GM19395 (cell line): ENCODE measurements around the gene UBA6.
"Not testable (repeated sequence)": the region's sequence is repeated elsewhere in the genome, so short reads cannot be mapped to it uniquely, and the experiment has no call there.

Experiments used
- ATAC-seq: cut with Tn5 transposase; IDR thresholded peaks from one replicate; pipeline ENCODE4 v1.9.1; 2021; ENCODE audit warnings: mild to moderate bottlenecking, moderate library complexity; ENCODE audit not compliant: unreplicated experiment

UBA6 gene

DNA sequence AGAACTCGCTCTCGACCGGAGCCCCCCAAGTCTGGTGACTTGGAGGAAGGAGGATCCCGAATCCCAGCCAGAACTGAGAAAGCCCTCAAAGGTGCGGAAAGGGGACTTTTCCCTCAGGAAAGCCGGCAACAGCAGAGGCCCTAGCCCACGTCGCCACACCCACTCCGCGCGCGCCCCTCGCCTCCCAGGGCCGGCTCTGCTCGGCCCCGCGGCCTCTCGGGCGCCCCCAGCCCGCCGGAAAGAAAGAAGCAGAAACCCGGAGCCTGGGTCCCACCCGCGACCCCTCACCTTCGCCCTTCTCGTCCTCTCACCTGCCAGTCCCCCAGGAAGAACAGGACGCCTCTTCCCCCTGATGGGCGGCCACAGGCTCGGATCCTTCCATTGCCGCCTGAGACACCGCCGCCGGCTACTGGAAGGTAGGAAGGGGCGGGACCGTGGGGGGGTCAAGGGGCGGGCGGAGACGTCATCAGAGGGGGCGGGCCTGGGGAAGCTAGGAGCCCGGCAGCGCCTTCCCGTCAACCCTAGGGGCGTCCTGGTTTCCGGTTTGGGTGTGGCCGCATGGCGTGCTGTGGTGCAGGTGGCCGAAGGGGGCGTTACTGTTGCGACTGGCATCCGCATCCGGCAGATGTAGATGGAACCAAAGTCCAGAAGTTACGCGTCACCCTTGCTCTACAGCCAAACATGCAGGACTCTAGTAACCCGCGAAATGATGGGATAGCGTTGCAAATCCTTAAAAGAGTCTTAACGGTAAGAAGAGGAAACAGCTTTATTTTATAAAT is at the start of gene UBA6:
Gene UBA6 (minus strand): TSS at position 418 of the 779 bp plus-strand sequence. CDS start 36 bp downstream, at position 382.
- ATAC-seq, result peak; percentile 97

GRCh38 chr4:67750691-67751090 is 49.7 kb upstream of the UBA6 start:
- ATAC-seq, result no peak

- no peak for ATAC-seq
Observed at GRCh38 chr4:67749286-67749685, 48.3 kb upstream of the UBA6 start.

DNA sequence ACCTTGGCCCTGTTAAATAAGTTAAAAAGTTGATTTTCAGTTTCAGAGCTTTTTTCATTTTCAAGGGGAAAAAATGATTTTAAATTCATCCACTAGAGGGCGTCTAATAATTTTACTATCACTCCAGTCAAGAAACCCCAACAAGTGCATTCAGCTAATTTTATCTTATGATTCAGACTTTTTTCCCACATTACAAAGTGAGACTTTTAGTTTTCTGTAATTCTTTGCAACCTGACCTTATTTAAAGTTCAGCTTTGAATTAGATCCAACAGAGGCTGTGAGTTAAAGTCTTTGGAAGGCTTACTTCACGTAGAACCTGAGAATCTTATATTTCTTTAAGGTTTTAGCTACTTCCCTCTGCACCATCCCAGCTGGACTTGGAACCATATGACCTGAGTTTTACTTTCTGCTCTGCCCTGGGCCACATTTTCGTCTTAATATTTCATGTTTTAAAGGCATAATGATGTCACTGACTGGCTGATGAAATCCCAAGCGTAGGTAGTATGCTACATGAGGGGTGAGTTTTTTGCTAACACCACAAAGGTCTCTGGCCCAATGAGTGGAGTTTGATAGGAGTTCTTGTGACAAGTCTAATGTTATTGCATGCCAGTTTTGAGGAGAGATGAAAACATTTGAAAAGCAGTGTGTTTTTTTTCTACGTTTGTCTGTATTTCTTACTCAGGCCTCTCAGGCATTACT is 46.0 kb upstream of the UBA6 start:
- ATAC-seq, result peak; percentile 71

DNA sequence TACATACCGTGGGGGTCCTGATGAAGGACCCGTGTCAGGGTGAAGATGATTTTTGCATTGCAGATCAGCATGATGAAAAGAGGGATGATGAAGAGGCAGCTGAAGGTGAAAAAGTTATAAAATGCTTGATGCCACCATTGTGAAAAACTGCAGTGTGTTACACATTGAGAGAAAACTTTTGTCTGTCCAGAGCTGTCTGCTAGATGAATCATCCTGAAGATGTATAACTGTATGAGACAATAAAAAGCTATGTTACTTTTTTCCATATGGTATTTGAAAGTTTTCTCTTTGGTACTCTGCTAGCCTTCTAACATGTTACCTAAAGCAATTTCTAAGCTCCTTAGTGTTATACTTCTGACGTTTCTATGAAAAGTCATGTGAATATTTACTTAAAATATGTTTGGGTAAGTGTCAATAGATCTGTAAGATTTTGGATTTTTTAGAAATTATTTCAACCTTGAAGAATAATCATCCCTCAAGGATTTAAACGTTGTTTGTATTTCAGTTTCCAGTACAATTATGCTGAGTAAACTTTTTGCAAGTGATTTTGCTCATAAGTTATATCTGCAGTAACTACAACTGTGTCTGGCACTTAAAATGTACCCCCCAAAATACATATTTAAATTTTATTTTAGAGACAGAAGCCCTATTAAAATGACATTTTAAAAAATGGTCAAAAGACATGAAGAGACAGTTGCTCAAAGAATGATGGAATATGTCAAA is 43.8 kb upstream of the UBA6 start:
- no peak for ATAC-seq

- no peak for ATAC-seq
Observed at GRCh38 chr4:67743194-67743593, 42.2 kb upstream of the UBA6 start.

DNA sequence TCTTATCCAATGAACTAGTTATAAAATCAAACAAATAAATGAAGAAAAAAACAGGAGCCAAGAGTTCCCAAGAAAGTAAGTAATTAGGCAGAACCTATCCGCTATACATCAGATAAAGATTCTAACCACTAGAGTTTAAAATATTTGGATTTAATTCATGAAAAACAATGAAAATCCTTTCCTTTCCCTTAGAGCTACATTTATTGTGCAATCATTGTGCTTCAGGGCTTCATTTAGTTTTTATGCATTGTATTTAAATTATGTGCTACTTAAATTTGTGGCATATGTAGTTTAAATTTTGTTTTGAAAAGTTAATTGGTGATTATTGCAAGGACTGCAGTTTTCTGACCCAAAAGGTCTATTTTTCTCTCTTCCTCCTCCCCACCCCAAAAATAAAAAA is 35.3 kb upstream of the UBA6 start:
- no peak for ATAC-seq

DNA sequence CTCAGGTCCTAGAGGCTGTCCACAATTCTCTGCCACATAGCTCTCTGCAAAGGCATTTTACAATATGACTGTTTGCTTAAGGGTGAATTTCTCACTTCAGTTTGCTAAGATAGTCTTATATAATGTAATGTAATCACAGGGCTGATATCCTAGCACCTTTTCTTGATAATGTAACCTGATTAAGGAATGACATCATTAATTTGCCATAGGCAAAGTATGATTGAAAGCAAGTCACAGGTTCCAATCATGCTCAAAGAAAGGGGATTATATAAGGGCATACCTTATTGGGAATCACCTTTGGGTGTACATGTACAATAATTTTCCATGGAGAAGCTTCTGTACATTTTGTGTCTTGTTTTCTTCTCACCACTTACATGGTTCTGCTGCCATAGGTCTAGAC is 34.4 kb upstream of the UBA6 start:
- ATAC-seq, result no peak

- ATAC-seq, result not testable (repeated sequence)
Observed at GRCh38 chr4:67730511-67730910, 29.6 kb upstream of the UBA6 start.

DNA sequence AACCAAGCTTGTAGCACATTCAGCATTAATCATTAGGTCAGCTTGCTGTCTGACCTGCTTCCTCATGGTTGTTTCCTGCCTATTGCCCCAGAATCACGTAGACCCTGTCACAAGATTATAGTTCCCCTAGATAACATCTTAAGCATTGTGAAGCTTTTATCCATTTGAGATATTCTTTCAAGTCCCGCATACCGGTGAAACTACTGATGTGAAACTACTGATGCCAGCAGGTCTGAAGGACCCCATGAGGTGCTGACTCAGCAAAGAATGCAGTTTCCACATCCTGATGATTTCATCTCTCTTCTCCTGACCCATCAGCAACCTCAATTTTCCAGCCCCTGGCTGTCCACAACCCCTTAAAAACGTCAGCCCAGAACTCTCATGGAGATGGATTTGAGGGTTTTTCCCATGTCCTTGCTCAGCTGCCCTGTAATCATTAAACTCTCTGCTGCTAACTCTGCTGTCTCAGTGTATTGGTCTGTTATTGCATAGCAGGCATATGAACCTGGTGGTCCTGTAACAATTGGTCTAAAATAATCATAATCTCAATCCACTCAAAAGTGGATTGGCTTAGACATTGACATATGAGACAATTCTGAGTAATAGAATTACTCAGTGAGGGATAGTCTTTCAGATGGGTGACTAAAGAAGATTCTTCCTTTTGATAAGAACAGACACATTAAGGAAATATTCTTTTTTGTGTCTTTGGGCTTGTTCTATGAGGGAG is 26.3 kb upstream of the UBA6 start:
- no peak for ATAC-seq

GRCh38 chr4:67725981-67726380 is 25.0 kb upstream of the UBA6 start:
- no peak for ATAC-seq

DNA sequence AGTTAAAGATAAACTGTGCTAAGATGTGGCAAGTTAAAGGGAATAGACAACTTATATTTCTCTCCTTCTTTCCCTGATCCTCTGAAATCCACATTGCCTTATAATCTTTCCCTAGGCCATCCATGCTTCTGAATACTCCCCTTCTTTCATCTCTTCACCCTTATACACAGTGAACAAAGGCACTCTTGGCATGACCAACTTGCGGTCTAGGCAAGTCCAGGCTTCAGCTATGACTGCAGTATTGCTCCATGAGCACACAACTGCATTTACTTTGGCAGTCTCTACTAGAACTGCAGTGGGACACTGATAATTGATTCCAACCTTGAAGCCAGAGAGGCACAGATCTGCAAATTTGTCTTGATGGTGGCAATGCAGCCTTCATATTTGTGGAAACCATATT is 24.2 kb upstream of the UBA6 start:
- no peak for ATAC-seq

GRCh38 chr4:67723949-67724348 is 23.0 kb upstream of the UBA6 start:
- ATAC-seq, result no peak

DNA sequence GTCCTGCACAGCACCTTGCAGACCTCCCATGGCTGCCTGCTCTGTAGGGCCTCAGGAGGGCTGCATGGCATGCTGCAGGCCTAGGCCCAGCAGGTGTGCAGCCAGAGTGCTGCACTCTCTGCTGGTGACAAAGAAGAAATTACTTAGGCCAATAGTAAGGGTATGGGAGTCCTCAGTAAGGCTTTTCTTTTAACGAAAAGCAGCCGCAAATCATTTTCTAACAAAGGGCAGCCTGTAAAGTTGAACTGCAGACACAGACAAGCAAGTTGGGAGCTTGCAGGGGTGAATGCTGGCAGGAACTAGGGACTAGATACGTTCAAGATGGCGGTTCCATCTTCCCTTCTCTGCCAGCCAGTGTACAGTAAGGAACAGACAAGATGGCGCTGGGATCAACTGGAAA is 22.4 kb upstream of the UBA6 start:
- no peak for ATAC-seq

DNA sequence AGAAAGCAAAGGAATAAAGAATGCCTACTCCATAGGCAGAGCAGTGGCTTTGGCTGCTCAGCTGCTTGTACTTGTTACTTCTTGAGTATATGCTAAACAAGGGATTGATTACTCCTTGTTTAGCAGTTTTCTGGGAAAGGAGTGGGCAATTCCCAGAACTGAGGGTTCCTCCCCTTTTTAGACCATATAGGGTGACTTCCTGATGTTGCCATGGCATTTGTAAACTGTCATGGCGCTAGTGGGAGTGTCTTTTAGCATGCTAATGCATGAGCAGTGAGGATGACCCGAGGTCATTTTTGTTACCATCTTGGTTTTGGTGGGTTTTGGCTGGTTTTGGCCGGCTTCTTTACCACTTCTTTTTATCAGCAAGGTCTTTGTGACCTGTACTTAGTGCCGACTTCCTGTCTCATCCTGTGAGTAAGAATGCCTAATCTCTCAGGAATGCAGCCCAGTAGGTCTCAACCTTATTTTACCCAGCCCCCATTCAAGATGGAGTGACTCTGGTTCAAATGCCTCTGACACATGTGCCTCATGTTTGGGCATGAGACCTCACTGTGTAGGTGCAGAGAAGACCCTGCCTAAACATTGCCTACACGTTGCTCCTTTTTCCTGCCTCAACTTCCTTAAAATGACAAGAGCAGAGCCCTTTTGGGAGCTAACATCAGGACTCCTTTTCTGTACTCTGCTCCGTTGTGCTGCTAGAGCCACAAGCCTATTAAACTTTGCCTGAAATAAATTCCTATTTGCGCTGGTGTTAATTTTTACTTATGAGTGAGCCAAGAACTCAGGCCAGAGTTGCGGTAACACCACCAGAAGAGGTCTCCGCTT is 21.0 kb upstream of the UBA6 start:
- no peak for ATAC-seq

DNA sequence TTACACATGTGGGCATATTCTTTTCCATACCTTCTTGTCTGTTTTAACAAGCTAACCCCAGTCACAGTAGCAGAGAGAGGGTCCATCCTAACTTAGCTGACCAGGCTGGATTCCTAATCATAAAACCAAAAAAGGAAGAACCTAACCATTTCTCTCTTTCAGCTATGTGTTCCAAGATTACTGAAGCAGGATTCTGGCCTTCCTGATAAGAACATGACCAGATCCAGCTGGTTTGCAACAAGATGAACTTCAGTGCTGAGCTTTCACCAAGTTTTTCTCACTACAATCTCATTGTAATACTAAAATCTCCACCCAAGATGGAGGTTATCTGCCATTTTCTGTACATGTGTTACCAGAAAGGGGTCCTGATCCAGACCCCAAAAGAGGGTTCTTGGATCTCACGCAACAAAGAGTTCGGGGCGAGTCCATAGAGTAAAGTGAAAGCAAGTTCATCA is 20.4 kb upstream of the UBA6 start:
- no peak for ATAC-seq

DNA sequence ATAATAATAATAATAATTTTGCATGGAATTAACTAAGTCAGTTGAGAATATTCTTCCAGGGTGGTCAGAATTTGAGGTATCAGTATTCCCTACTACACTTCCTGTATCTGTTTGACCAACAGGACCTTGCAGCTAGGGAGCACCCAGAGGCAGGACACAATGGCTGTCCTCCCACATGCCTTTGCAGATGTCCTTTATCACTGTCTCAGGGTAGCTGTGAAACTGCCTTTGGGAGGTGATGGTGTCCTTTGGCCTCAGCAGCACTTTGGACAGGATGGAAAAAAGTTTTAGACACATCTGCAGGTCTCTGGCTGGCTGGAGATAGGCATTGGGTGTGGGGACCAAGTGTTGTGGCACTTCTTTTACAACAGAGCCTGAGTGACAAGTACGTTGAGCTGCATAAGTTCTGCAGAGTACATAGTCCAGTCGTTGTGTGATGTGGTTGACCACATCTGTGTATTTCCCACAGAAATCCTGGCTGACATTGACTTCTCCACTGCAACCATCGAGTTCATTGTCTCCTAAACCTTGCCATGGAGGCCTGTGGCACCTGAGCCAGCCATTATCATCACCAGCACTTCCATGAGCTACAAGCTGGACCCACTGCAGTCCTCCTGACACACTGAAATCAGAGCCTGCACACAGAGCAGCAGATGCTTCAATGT is 19.1 kb upstream of the UBA6 start:
- no peak for ATAC-seq

GRCh38 chr4:67718848-67719247 is 17.9 kb upstream of the UBA6 start:
- ATAC-seq, result no peak

DNA sequence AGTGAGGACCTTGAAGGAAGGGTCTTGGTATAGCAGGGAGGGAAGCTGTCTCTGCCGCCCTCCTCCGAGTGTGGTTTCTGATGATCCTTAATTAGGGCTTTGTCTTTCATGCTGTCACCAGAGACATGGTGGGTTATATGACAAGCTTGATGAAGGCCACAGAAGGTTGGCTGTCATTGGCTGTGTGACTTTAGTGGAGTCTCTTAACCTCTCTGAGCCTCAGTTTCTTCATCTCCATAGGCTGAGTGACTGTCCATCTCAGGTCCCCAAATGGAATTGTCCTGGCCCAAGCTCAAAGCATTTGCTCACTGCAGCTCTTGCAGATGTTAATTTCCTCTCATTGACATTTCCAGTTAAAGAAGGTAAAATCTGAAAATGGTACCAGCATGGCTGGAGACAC is 16.6 kb upstream of the UBA6 start:
- no peak for ATAC-seq

DNA sequence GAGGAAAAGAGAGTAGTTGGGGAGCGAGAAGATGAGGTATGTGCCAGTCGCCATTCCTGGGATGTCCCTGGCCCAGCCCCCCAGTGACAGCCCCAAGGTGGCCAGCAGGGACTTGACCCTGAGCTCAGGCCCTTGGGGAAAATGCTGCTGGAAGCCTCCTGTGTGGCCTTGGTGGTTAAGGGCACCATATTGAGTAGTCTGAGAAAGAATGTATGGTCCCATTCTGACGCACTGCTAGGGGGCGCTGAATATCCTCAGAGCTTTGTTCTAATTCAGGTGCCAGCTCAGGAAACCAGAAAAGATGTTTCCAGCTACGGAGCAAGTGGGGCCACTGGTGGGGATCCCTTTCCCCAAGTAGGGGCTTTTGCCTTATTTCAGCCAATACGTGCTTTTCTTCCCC is 14.0 kb upstream of the UBA6 start:
- ATAC-seq, result no peak
